SU-DHL-6 (cell line): ENCODE data around the gene YEATS4.

ENCODE experiments used
- EZH2phosphoT487 ChIP-seq: fragments of 200-600 bp; sonication (generic), shearing (Covaris generic); conservative IDR thresholded peaks from 2 replicates; pipeline ENCODE4 v1.6.1; 2018; ENCODE audit warnings: mild to moderate bottlenecking, antibody characterized with exemption, low read length, moderate library complexity, mixed read lengths
- TF ChIP-seq, protein P1 (sequence below): fragments of 200-600 bp; sonication (generic); IDR thresholded peaks from one replicate; pipeline ENCODE4 v1.5.1; 2017; ENCODE audit warnings: antibody characterized with exemption, mild to moderate bottlenecking, low read length, moderate library complexity; ENCODE audit not compliant: insufficient read depth, poor library complexity, severe bottlenecking

GRCh38 chr12:69328426-69328825 lies 31.1 kb upstream of the YEATS4 start:
- TF ChIP-seq, protein P1, sequence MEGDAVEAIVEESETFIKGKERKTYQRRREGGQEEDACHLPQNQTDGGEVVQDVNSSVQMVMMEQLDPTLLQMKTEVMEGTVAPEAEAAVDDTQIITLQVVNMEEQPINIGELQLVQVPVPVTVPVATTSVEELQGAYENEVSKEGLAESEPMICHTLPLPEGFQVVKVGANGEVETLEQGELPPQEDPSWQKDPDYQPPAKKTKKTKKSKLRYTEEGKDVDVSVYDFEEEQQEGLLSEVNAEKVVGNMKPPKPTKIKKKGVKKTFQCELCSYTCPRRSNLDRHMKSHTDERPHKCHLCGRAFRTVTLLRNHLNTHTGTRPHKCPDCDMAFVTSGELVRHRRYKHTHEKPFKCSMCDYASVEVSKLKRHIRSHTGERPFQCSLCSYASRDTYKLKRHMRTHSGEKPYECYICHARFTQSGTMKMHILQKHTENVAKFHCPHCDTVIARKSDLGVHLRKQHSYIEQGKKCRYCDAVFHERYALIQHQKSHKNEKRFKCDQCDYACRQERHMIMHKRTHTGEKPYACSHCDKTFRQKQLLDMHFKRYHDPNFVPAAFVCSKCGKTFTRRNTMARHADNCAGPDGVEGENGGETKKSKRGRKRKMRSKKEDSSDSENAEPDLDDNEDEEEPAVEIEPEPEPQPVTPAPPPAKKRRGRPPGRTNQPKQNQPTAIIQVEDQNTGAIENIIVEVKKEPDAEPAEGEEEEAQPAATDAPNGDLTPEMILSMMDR = no peak
- TF ChIP-seq EZH2phosphoT487 = no peak
